GM18909 (cell line): Measurements from ENCODE around the gene POU3F1.
A peak's percentile ranks its signal among the peaks of the same experiment; 100 is the strongest.

Experiments used
- ATAC-seq: cut with Tn5 transposase; IDR thresholded peaks from one replicate; pipeline ENCODE4 v1.9.1; 2021; ENCODE audit warnings: mild to moderate bottlenecking; ENCODE audit not compliant: unreplicated experiment, poor library complexity

The POU3F1 gene

DNA sequence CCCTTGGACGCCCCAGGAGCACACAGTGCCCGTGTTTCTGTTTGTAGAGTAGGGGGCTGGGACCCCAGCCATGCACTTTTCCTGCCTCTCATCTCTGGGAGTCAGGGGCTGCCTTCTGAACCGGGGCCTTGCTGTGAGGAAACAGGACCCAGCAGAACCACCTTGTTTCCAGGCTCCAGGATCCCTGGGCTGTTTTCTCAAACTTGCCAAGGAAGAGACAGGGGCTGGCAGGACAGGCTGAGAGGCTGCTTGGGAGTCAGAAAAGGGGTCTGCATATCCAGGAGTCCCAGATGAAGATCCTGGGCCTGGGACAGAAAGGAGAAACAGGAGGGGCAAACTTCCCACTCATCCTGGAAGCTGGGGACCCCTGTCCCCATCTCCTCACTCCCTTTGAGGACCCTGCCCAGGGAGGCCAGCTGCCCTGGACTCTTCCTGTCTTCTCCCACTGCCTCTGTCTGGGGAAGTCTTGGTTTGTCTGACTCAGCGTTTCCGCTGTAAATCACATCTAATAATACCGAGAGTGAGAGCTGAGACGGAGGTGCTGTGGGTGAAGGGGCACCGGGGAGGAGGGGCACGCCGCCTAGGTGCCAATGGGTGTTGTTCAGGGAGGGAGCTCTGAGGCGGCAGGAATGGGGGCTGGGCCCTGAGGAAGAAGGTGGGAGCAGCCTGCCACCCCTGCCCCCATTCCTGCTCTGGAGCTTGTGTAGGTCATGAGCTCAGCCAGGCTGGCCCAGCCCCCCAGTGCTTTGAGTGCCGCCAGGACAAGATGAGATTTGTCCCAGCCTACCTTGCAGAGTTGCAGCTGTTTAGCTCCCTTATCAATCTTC lies 16.7 kb downstream of the POU3F1 start:
- peak; percentile 48 for ATAC-seq

DNA sequence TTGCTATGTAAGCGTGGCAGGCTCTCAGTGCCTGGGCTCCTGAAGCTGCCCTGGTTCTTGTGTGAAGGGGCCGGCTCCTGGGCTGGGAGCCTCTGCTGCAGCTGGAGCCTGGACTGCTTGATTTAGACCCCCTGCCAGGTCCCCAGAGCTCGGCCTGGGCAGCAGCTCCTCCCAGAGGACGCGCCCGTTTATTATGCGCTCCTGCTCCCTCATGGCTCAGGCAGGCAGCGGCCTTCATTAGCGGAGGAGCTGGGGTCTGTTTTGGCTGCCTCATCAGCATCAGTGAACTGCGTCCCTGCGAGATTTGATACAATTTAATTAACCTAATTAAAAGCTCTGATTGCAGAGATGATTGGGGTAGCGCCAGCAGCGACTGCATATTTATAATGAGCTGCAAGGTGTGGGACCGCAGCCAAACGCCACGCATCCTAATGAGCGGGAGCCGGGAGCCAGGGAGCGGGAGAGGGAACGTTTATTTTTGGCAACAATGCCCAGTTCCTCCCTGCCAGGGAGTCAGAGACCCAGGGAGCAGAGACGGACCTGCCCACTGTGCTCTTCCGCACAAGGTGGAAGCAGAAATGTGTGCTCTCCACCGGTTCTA lies 17.4 kb downstream of the POU3F1 start:
- no peak for ATAC-seq

DNA sequence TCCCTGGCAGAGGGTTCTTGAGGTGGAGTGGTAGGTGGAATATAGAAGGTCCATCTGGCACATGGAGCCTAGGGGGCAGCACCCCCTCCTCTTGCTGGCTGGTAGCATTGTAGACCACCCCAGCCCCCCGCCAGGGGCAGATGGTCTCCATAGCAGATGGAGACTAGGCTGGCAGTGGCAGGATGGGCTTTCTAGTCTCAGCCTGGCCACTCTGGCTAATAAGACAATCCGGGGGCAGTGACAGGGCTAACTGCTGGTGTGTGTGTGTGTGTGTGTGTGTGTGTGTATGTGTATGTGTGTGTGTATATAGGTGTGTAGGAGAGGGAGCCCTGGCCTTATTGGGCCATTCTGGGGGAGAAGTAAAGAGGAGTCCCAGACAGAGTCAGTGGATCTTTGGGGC lies 17.9 kb downstream of the POU3F1 start:
- peak; percentile 2 for ATAC-seq

DNA sequence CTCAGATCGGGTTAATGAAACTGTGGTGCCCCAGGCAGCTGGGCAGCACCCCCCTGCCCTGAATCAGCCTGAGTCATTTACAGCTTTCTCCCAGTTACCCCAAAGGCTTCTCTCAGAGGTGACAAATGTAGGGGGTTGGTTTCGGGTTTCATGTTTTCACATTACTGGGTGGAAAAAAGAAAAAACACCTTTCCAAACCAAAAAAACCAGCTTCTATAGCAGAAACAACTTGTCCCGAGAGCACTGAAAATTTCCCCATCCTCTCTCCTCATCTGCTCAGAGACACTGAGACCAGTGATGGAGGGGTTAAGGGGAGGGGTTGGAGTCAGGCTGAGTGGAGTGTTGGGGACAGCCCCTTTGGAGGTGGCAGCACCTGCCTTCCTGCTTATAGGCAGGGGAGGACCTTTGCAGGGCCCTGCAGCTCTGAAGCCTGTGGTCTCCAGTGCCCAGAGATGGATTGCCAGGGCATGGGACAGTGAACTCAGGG lies 18.4 kb downstream of the POU3F1 start:
- peak; percentile 75 for ATAC-seq

DNA sequence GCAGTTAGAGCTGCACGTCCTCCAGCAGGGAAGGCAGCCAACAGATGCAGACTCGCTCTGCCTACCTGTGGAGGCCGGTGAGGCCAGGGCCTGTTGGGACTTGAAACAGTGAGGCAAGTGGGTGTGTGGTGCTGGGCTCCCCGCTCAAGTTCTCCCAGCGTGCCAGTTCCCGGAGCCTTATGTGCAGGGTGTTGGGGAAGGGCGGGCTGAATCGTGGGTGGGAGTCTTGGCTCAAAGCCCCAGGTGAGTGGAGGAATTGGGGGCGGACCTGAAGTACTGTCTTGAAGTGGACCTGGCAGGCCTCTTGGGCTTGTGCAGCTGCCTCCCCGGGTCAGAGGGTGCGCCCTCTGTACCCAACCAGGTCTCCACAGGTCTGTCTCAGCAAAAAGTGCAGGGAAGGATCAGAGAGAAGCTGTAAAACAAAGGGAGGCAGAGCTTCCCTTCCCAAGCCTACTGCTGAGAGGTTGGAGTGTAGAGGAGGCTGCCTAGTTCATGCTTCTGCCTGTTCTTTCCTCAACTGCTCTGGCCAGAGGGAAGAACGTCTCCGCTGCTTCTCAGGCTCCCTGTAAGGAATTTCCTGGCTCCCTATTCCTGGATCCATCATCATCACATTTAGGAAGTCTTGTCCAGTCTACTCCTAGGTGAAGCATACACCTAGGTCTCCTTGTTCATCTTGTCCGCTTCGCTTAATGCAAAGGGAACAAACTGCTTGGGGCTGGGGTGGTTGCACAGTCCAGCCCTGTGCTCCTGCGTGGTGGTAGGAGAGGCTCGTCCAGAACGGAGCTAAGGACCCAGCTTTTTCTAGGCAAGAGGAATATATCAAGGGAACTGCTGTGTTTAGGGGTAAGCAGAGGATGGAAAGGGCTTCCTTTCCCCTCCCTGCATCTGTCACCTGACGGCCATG lies 19.1 kb downstream of the POU3F1 start:
- no peak for ATAC-seq

DNA sequence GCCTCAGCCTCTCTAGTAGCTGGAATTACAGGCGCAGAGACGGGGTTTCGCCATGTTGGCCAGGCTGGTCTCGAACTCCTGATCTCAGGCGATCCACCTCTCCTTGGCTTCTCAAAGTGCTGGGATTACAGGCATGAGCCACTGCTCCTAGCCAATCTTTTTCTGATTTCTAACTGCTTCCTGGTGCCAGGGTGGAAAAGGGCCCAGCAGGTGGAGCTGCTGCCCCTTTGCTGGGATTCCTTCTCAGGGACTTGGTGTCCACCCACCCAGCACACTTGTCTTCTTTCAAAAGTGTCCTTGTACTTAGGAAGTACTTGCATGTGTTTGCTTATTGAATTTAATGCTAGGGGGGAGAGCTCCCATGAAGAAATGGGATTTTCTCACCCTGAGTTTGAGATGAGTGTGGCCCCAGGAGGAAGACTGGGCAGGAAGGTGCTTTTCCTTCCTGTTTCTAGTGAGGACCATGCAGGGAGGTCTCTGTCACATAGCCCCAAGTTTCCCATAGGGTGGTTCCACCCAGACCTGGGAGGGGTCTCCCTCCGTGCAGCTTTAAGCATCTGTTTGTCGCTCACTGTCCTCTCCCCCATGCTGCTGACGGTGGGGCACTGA lies 19.9 kb downstream of the POU3F1 start:
- no peak for ATAC-seq

DNA sequence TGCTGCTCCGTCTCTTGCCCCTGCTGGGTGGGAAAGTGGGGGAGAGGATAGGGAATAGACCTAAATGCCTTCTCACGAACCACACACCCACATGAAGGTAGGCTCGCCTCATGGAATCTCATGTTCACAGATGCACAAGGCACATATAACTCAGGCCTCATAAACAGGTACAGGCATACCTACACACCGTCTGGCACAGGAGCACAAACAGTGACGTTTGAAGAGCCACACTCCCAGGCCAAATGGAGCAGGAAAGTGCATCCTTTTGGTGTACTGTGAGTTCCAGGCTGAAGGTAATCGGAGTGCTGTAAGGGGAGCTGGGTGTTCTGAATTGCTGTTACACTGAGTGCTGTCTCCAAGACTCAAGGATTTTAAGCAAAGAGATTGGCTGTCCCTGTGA lies 20.9 kb downstream of the POU3F1 start:
- no peak for ATAC-seq

DNA sequence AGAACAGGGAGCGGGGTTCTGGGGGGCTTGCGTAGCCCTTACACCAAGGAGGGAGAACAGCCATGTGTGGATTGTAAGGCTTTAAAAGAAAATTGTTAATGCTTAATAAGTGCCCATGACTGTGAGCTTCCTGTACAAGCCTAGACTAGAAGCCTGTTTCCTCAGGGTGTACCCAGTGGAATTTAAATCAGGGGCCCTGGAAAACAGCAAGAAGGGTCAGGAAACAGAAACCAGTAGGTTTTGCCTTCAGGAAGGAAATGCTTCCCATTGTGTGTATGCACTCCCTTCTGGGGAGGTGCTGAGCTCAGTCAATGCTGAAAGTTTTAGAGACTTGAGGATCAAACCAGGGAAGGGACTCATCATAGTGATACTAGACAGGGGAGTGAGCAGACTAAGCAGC lies 21.4 kb downstream of the POU3F1 start:
- ATAC-seq = no peak

DNA sequence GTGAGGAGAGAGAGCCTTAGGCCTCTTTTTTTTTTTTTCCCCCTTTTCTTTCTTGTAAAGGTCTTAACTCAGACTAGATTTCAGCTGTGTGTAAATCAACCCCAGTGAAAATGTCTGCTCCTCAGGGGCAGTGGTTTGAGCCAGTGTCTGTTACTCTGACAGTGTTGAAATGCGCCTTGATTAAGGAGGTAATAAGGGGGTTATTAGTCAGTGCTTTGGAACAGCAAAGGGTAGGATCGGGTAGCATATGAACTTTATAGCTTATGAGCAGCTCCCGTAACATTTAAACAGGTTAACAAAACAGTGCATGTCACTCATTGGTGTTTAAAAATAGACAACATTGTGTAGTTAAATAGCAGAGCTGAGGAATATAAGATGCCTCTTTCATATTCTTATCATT lies 23.8 kb downstream of the POU3F1 start:
- ATAC-seq = no peak

DNA sequence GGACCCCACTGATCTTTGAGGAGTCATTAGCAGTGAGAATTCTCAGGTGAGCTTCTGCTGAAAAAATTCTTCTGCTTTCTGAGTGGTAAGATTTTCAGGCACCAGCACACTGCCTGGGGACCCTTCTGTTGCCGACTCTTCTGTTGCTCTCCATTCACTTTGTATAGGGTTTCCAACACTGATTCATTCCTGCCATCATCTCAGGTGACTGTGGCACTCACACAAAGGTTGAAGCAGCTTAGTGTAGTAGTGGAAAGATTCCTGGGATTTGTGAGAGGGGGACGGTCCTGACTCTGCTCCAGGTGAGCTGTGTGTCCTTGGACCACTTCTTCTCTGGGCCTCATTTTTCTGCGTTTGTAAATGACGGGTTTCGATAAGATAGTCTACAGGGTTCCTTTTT lies 24.6 kb downstream of the POU3F1 start:
- no peak for ATAC-seq

DNA sequence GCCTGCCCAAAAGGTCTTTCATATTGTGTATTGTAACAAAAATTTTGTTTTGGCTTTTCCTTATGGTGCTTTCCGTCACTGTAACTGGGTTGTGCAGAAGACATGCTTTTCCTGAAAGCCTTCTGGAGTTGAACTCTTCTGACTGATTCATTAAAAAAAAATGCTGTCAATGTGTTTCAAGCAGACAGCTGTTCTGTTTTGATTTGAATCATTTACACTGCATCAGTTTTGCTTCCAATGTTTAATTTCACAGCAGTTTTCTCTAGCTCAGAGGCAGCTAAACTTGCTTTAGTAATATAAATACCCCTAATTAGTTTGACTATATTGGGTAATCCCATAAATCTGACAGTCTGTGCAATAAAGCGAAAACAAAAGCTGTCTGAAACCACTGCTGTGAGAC lies 26.2 kb downstream of the POU3F1 start:
- ATAC-seq = no peak

DNA sequence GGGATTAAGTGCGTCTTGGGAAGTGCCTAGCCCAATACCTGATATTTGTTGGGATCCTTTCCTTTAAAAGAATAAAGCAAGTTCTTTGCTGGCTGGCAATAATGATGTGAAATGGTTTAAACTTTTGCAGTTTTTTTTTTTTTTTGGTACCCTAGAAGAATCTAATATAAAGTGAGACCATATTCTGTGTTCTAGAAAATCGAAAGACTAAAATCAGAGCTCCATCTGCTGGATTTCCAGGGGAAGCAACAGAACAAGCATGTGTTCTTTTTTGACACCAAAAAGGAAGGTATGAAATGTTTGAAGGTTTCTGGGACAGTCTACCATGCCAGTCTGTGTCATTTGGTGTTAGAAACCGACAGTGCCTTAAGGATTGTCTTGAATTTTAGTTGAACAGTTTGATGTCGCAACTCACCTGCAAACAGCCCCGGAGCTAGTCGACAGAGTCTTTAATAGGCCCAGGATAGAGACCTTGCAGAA lies 27.7 kb downstream of the POU3F1 start:
- no peak for ATAC-seq

DNA sequence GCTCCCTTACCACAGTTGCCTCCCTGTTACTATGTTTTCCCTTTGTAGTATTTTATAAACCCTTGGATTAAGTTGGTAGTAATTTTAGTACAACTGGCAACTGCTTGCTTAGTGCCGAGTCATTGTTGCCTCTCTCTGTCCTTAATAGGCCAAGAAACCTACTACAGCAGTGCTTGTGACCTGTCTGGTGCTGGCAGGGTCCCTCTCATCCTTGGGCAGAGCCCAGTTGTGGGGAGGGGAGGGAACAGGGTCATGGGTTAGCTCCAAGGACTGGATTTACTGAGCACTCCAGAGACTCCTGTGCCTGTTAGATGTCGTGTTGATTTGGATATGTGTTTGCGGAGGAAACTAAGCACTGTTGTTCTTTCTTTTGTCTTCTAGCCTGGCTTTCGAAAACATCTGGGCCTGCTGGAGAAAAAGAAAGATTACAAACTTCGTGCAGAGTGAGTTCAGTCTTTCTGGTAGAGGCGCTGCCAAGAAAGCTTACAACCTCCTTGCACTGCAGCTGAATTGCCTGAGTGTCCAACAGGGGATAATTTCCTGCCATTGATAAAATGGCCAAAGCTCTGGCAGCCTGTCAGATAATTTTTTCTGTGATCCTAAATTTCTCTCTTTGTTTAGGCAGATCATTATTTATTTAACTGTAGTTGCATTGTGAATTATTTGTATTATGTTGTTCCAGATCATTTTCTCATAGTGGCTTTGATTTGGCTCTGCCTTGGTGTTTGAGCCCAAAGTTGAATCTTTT lies 30.4 kb downstream of the POU3F1 start:
- no peak for ATAC-seq

DNA sequence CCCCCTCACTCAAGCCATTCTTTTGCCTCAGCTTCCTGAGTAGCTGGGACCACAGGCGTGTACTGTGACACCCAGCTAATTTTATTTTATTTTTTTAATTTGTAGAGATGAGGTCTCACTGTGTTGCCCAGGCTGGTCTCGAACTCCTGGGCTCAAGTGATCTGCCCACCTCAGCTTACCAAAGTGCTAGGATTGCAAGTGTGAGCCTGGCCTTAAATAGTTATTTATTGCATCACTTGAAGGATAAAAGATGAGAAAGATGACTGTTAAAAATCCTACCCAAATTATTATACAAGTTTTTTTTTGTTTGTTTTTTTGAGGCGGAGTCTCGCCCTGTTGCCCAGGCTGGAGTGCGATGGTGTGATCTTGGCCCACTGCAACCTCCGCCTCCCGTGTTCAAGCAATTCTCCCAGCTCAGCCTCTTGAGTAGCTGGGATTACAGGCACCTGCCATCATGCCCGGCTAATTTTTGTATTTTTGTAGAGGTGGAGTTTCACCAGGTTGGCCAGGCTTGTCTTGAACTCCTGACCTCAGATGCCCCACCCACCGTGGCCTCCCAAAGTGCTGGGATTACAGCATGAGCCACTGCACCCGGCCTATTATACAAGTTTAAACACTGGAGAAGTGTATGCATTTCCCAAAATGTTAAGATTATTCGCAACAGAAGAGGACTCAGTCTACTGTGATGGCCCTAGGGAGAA lies 31.7 kb downstream of the POU3F1 start:
- no peak for ATAC-seq

DNA sequence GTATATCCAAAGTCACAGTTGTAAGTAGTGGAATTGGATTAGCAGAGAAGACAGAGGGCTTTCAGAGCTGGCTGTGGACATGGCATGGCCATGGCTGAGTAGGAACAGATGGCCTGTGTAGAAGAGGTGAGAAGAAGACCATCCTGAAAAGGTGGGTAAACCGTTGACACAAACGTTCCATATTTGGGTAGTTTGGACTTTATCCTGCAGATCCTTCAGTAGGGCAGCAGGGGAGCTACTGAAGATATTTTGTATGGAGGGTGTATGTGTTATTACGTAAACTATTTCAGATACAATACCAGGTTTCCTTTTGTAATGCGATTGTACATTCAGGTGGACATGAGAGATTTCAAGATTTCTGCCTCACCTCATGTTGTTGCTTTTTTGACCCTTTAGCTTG lies 32.4 kb downstream of the POU3F1 start:
- ATAC-seq = no peak

DNA sequence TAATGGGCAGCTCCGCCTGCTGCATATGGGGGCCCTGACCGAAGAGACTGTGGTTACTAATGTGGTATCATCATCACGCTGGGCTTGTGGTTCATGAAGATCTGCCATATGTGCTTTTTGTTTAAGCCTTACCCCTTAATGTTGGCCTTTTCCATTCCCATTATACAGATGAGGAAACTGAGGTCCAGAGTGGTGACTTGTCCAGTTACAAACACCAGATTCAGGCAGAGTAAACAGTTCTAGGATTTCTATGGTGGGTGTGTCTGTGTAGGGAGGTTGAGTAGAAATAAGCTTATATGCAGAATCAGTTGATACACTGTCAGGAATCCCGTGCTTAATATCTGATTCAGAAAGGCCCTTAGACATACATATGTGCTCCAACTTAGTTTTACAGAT lies 33.4 kb downstream of the POU3F1 start:
- no peak for ATAC-seq

DNA sequence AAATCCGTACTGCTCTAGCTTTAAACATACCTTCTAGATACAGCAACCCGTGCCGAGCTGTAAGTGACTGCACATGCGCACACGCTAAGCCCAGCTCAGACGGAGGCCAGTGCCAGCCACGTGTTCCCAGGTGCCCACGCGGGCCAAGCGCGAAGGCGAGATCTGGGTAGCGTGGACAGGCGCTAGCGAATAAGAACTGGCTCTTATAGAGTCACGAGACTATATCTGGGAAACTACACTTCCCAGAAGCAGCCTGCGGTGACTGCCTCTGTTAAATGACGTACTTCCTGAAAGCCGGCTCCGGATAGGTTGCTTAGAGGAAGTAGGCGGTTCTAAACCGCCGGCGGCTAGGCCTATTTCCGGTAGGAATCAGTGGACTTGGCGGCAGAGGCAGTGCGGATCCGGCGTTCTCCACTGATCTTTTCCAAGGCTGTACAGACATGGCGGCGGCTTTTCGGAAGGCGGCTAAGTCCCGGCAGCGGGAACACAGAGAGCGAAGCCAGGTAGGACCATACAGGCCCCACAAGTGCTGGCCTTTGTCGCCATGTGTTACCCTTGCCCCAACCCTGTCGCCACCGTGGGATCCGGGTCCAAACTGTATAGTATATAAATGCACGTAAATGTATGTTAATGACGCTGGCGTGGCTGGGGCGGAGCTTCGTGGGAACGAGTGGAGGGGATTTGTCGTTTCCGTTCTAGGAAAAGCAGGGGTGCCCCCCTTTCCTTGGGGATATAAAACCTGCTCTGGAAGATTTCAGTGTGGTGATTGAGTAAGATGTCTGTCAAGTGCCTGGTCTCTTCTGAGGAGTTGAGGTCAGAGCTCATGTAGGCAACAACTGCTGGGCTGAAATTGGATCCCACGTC lies 34.0 kb downstream of the POU3F1 start, which contains the start of gene UTP11:
Gene UTP11 (plus strand): TSS at position 372 of the 864 bp plus-strand sequence. CDS start 69 bp downstream, at position 441.
- peak; percentile 95 for ATAC-seq

DNA sequence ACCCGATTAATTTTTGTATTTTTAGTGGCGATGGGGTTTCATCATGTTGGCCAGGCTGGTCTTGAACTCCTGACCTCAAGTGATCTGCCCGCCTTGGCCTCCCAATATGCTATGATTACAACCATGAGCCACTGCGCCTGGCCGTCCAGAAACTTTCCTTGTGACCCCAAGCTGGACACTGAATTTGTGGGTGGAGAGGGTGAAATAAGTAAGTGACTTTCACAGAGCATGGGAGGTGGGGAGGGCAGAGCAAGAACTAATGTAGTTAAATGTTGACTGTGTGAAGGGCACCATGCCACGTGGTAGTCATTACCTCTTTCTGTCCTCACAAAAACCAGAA lies 36.8 kb downstream of the POU3F1 start:
- ATAC-seq = no peak
